Hepatocyte (in vitro differentiated cells): ENCODE results near the gene NUDT22. TPM values are rescaled to one million over a fixed set of nuclear protein-coding genes. Genes with fewer than 3 reads are reported as not detected.
A peak's percentile ranks its signal among the peaks of the same experiment; 100 is the strongest.

Experiments used
- DNase-seq: peaks from one replicate; pipeline ENCODE4 v3.0.0-alpha.2; 2016; ENCODE audit warnings: low spot score
- H2AFZ ChIP-seq: fragments of 200-600 bp; sonication (generic); 2 replicates; pipeline ENCODE4 v1.6.0; 2016; ENCODE audit warnings: antibody characterized with exemption, mild to moderate bottlenecking
- H3K27ac ChIP-seq: fragments of 200-600 bp; sonication (generic); 2 replicates; pipeline ENCODE4 v1.5.1; 2016; ENCODE audit warnings: mild to moderate bottlenecking
- H3K27me3 ChIP-seq: fragments of 200-600 bp; sonication (generic); 2 replicates; pipeline ENCODE4 v1.6.1; 2016
- H3K36me3 ChIP-seq: fragments of 200-600 bp; sonication (generic); replicated peaks from 2 replicates; pipeline ENCODE4 v1.5.1; 2016; ENCODE audit warnings: low read depth; ENCODE audit not compliant: insufficient read depth
- H3K4me1 ChIP-seq: fragments of 200-600 bp; sonication (generic); 2 replicates; pipeline ENCODE4 v1.5.1; 2016; ENCODE audit warnings: mild to moderate bottlenecking, moderate library complexity; ENCODE audit not compliant: insufficient read depth
- H3K4me2 ChIP-seq: fragments of 200-600 bp; sonication (generic); 2 replicates; pipeline ENCODE4 v1.6.0; 2016
- H3K4me3 ChIP-seq: fragments of 200-600 bp; sonication (generic); 2 replicates; pipeline ENCODE4 v1.5.1; 2016; ENCODE audit warnings: mild to moderate bottlenecking
- H3K79me2 ChIP-seq: fragments of 200-600 bp; sonication (generic); 2 replicates; pipeline ENCODE4 v1.6.0; 2017; ENCODE audit warnings: mild to moderate bottlenecking
- H3K9me2 ChIP-seq: fragments of 200-600 bp; sonication (generic); replicated peaks from 2 replicates; pipeline ENCODE4 v1.6.0; 2017; ENCODE audit warnings: mild to moderate bottlenecking; ENCODE audit not compliant: insufficient read depth
- H3K9me3 ChIP-seq: fragments of 200-600 bp; sonication (generic); 2 replicates; pipeline ENCODE4 v1.5.1; 2016; ENCODE audit warnings: low read depth, mild to moderate bottlenecking
- H4K20me1 ChIP-seq: fragments of 200-600 bp; sonication (generic); 2 replicates; pipeline ENCODE4 v1.6.0; 2016; ENCODE audit warnings: mild to moderate bottlenecking; ENCODE audit not compliant: insufficient read depth, poor library complexity, severe bottlenecking
- EZH2 ChIP-seq: fragments of 200-600 bp; sonication (generic); IDR thresholded peaks from 2 replicates; pipeline ENCODE4 v1.6.1; 2016; ENCODE audit warnings: antibody characterized with exemption, mild to moderate bottlenecking, borderline replicate concordance
- EZH2phosphoT487 ChIP-seq: fragments of 200-600 bp; sonication (generic); IDR thresholded peaks from one replicate; pipeline ENCODE4 v1.6.1; 2018; ENCODE audit warnings: antibody characterized with exemption, mild to moderate bottlenecking, low read depth, moderate library complexity; ENCODE audit not compliant: unreplicated experiment, severe bottlenecking
- WGBS: methylation state at CpG from one replicate; pipeline ENCODE4 v1.1.6; 2016; ENCODE audit warnings: low lambda C conversion rate; ENCODE audit errors: missing lambda C conversion rate; 5-methylcytosine and 5-hydroxymethylcytosine counted together
- polyA plus RNA-seq: library from polyadenylated mRNA; unstranded; fragments of >200 nt; fragmentation: Nextera tagmentation; extraction: Ambion mirVana; gene quantifications from 2 replicates; pipeline ENCODE4 v1.2.1, GENCODE V29; 2016
- total RNA-seq: library from RNA; depleted of rRNA; stranded (reverse); fragments of >200 nt; gene quantifications from 2 replicates; pipeline ENCODE4 v1.2.3, GENCODE V29; 2014
- TF ChIP-seq, protein P1 (sequence below): fragments of 200-600 bp; sonication (generic); IDR thresholded peaks from 2 replicates; pipeline ENCODE4 v1.5.1; 2016; ENCODE audit warnings: antibody characterized with exemption, mild to moderate bottlenecking; ENCODE audit not compliant: poor library complexity

The NUDT22 gene
- total and polyA plus RNA-seq, 2 experiments from 2014 or later: 49.5 to 66.6 TPM

DNA sequence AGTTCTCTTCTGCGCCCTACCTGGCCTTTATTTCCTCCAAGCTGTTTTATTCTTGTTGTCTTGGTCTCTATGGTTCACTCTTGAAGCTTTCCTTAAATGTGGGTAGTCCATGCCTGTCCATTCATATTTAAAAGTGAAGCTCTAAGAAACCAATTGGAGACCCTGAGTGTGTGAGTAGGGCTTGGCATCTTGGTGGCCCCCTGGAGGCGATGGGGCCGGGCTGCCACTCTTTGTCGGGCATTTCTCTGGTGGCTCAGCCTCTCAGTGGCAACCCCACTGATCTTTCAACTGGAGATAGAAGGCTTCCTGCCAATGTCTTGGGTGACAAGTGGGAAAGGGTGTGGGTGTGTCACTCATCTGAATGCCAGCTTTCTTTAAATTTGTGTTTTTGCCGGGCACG lies 9.2 kb upstream of the NUDT22 start:
- Histone ChIP-seq H2AFZ (no peak overlapping the region), H3K36me3 (no peaks in the 10 kb centered on the region), H3K4me3 (no peak overlapping the region), H4K20me1 (no peaks in the 10 kb centered on the region), H3K27ac (no peak overlapping the region), H3K9me3 (no peaks in the 10 kb centered on the region), H3K4me1 (no peaks in the 10 kb centered on the region), H3K9me2 (no peaks in the 10 kb centered on the region), H3K79me2 (no peaks in the 10 kb centered on the region), H3K27me3 (no peaks in the 10 kb centered on the region), H3K4me2 (no peak overlapping the region)
- no peak for DNase-seq
- TF ChIP-seq EZH2phosphoT487: no peak
- TF ChIP-seq, protein P1, sequence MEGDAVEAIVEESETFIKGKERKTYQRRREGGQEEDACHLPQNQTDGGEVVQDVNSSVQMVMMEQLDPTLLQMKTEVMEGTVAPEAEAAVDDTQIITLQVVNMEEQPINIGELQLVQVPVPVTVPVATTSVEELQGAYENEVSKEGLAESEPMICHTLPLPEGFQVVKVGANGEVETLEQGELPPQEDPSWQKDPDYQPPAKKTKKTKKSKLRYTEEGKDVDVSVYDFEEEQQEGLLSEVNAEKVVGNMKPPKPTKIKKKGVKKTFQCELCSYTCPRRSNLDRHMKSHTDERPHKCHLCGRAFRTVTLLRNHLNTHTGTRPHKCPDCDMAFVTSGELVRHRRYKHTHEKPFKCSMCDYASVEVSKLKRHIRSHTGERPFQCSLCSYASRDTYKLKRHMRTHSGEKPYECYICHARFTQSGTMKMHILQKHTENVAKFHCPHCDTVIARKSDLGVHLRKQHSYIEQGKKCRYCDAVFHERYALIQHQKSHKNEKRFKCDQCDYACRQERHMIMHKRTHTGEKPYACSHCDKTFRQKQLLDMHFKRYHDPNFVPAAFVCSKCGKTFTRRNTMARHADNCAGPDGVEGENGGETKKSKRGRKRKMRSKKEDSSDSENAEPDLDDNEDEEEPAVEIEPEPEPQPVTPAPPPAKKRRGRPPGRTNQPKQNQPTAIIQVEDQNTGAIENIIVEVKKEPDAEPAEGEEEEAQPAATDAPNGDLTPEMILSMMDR: no peak
- no peak for TF ChIP-seq EZH2
- 97% methylated on average over 6 of the region's 6 CpGs for WGBS

DNA sequence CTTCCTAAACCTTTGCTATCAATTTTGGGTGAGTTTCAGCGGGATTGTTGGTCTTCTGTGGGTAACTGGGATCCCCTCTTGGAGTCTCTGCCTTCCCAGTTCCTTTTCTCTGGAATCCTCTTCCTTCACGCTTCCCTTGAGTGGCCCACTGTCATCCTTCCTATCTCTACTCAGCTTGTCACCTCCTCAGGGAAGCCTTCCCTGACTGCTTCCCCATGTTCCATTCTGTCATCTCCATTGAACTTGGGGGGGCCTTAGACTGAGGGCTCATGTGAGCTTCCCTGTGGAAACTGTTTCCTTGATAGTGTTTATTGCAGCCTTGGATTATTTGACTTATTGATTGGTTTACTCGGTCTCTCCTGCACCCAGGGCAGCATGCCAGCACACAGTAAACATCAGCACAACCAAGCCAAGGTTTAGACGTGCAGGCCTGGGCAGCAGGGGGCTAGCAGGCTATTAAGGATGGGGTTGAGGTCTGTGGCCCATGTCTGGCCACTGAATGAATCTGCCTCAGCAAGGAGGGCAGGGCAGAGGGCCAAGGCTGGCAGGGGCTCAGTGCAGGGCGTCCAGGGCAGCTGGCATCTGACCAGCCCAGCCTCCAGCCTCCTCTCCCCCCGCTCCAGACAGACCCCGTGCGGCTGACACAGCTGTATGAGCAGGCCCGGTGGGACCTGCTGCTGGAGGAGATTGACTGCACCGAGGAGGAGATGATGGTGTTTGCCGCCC lies 7.3 kb upstream of the NUDT22 start:
- TF ChIP-seq EZH2phosphoT487 (no peak), EZH2 (no peak)
- TF ChIP-seq, protein P1: no peak
- no peaks in the 10 kb centered on the region for H3K4me1 ChIP-seq
- H3K27ac ChIP-seq: no peak overlapping the region
- no peaks in the 10 kb centered on the region for H3K9me3 ChIP-seq
- 88% methylated on average over 11 of the region's 11 CpGs for WGBS
- H3K9me2 ChIP-seq: no peaks in the 10 kb centered on the region
- no peak overlapping the region for H3K4me2 ChIP-seq
- no peak overlapping the region for H3K4me3 ChIP-seq
- no peaks in the 10 kb centered on the region for H3K27me3 ChIP-seq
- no peaks in the 10 kb centered on the region for H3K79me2 ChIP-seq
- peak; percentile 4 for DNase-seq
- H2AFZ ChIP-seq: no peak overlapping the region
- H3K36me3 ChIP-seq: no peaks in the 10 kb centered on the region
- H4K20me1 ChIP-seq: no peaks in the 10 kb centered on the region

DNA sequence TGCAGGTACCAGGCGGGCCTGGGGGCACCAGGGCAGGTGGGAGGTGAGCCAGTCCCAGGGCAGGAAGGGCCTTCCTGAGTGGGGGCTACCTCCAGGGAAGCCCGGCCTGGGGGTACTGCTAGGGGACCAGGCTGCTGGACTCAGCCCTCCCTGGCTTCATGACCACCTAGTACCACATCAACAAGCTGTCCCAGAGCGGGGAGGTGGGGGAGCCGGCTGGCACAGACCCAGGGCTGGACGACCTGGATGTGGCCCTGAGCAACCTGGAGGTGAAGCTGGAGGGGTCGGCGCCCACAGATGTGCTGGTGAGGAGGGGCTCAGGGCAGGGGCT lies 6.8 kb upstream of the NUDT22 start:
- no peak overlapping the region for H3K4me3 ChIP-seq
- peak; percentile 4 for DNase-seq
- no peaks in the 10 kb centered on the region for H3K9me2 ChIP-seq
- TF ChIP-seq EZH2 (no peak), EZH2phosphoT487 (no peak)
- TF ChIP-seq, protein P1: no peak
- WGBS: 97% methylated on average over 7 of the region's 7 CpGs
- no peaks in the 10 kb centered on the region for H3K4me1 ChIP-seq
- H3K9me3 ChIP-seq: no peaks in the 10 kb centered on the region
- H3K4me2 ChIP-seq: no peak overlapping the region
- no peaks in the 10 kb centered on the region for H3K79me2 ChIP-seq
- no peaks in the 10 kb centered on the region for H3K27me3 ChIP-seq
- H2AFZ ChIP-seq: no peak overlapping the region
- no peaks in the 10 kb centered on the region for H4K20me1 ChIP-seq
- H3K36me3 ChIP-seq: no peaks in the 10 kb centered on the region
- no peak overlapping the region for H3K27ac ChIP-seq
